ENCODE data around the gene CLIP1.
"Not testable (repeated sequence)": the region's sequence is repeated elsewhere in the genome, so short reads cannot be mapped to it uniquely, and the experiment has no call there.

The CLIP1 gene

DNA sequence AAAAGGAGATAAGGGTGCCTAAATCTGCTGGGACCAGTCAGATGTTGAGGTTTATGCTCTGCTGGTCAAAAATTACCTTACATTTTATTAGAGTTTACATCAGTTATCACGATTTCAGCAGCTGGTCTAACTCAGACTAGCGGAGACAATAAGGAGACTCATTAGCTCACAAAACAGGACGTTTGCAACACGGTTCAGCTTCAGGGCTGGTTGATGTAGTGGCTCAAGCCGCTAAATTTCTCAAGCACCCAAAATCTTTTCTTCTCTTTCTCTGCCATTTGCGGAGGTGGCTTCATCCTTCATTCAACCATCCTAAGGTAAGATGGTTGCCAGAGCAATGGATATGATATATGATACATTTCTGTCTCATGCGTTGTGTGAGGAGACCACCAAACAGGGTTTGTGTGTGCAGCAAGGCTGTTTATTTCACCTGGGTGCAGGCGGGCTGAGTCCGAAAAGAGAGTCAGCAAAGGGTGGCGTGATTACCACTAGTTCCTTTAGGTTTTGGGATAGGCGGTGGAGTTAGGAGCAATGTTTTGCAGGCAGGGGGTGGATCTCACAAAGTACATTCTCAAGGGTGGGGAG, 30.3 kb upstream of the CLIP1 start:
- Mint-ChIP-seq H3K4me1 (ENCODE audit: low read depth) (peaks cover 41% of the 10 kb centered on the region), H3K27me3 (no peaks in the 10 kb centered on the region), H3K9me3 (no peaks in the 10 kb centered on the region), H3K36me3 (ENCODE audit: low read depth) (no peaks in the 10 kb centered on the region), H3K4me3 (peak overlapping the region; percentile 47), H3K27ac (peak overlapping the region; percentile 90)
- DNase-seq: peak; percentile 40

DNA sequence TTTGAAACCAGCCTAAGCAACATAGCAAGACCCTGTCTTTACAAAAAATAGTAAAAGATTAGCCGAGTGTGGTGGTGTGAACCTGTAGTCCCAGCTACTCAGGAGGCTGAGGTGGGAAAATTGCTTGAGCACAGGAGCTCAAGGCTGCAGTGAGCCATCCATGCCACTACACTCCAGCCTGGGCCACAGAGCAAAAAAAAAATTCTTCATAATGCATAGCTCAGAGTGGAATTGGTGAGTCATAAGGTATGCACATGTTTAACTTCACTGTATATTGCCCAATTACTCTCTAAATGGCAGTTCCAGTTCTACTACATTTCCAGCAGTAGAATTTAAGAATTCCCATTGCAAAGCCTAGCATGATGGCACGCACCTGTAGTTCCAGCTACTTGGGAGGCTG, 26.8 kb upstream of the CLIP1 start:
- Mint-ChIP-seq H3K4me1 (ENCODE audit: low read depth) (peaks cover 33% of the 10 kb centered on the region), H3K27ac (peak overlapping the region; percentile 6), H3K36me3 (ENCODE audit: low read depth) (no peaks in the 10 kb centered on the region), H3K9me3 (no peaks in the 10 kb centered on the region), H3K27me3 (no peaks in the 10 kb centered on the region), H3K4me3 (no peak overlapping the region)
- no peak for DNase-seq

DNA sequence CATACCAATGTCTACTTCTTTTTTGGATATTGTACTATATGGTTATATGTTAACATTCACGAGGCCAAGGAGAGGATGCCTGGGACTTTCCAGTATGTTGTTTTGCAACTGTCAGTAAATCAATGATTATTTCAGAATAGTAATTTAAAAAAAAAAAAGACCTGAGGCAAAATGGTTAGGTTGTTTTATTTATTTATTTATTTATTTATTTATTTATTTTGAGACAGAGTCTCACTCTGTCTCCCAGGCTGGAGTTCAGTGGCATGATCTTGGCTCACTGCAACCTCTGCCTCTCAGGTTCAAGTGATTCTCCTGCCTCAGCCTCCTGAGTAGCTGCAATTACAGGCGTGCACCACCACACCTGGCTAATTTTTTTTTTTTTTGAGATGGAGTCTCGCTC, 25.4 kb upstream of the CLIP1 start:
- not testable (repeated sequence) for H3K27ac Mint-ChIP-seq; H3K4me3 Mint-ChIP-seq; H3K27me3 Mint-ChIP-seq; H3K9me3 Mint-ChIP-seq; H3K36me3 Mint-ChIP-seq (ENCODE audit: low read depth); DNase-seq
- peaks cover 18% of the 10 kb centered on the region for H3K4me1 Mint-ChIP-seq (ENCODE audit: low read depth)

DNA sequence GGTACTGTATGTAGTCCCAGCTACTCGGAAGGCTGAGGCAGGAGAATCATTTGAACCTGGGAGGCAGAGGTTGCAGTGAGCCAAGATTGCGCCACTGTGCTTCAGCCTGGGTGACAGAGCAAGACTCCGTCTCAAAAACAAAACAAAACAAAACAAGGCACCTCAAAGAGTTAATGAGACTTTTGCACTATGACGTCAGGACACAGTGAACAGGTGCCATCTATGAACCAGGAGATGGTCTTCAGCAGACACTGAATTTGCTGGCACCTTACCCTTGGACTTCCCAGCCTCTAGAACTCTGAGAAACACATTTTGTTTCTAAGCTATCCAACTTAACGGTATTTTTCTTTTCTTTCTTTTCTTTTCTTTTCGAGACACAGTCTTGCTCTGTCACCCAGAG, 23.9 kb upstream of the CLIP1 start:
- not testable (repeated sequence) for H3K4me3 Mint-ChIP-seq; H3K4me1 Mint-ChIP-seq (ENCODE audit: low read depth); H3K27ac Mint-ChIP-seq; H3K36me3 Mint-ChIP-seq (ENCODE audit: low read depth); H3K9me3 Mint-ChIP-seq; H3K27me3 Mint-ChIP-seq; DNase-seq

DNA sequence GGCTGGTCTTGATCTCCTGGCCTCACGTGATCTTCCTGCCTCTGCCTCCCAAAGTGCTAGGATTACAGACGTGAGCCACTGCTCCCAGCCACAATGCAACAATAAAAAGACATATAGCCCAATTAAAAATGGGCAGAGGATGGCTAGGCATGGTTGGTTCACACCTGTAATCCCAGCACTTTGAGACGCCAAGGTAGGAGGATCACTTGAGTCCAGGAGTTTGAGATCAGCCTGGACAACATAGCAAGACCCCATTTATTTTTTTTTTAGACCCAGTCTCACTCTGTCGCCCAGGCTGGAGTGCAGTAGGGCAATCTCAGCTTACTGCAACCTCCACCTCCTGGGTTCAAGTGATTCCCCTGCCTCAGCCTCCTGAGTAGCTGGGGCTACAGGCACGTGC, 21.6 kb upstream of the CLIP1 start:
- not testable (repeated sequence) for DNase-seq, H3K27ac Mint-ChIP-seq

DNA sequence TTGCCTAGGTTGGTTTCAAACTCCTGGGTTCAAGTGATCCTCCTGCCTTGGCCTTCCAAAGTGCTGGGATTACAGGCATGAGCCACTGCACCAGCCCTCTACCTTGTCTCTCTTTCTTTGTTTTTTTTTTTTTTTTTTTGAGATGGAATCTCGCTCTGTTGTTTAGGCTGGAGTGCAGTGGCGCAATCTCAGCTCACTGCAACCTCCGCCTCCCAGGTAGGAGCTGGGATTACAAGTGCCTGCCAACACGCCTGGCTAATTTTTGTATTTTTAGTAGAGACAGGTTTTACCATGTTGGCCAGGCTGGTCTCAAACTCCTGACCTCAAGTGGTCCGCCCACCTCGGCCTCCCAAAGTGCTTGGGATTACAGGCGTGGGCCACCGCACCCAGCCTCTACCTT, 16.4 kb upstream of the CLIP1 start:
- H3K9me3 Mint-ChIP-seq; H3K4me1 Mint-ChIP-seq (ENCODE audit: low read depth); H3K36me3 Mint-ChIP-seq (ENCODE audit: low read depth); H3K27ac Mint-ChIP-seq; H3K4me3 Mint-ChIP-seq; DNase-seq; H3K27me3 Mint-ChIP-seq: not testable (repeated sequence)

More for the DNA sequence above, 21.6 kb upstream of the CLIP1 start:
- H3K4me3 Mint-ChIP-seq; H3K27me3 Mint-ChIP-seq; H3K36me3 Mint-ChIP-seq (ENCODE audit: low read depth); H3K9me3 Mint-ChIP-seq; H3K4me1 Mint-ChIP-seq (ENCODE audit: low read depth): not testable (repeated sequence)

DNA sequence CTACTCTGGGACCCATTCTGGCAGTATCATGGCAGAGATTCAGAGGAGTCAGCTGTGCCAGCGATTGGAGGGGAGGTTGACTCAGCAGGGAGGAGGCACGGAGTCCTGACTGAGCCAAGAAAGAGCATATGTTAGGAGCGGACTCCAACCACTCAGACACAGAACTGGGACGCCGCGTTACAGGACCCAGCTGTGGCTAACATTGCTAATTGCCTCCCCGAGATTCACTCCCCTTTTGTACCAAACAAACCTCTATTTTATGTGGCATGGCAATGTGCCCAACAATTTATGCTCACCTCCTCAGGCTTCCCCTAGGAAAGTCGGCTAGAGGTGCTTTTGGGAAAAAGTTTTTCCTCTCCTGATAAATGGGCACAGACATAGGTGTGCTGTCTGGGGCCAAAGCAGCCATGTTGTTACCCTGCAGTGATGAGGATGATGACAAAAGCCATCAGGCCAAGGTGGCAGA, 15.2 kb upstream of the CLIP1 start:
- Mint-ChIP-seq H3K27ac (no peak overlapping the region), H3K4me1 (ENCODE audit: low read depth) (no peaks in the 10 kb centered on the region), H3K36me3 (ENCODE audit: low read depth) (no peaks in the 10 kb centered on the region), H3K27me3 (no peaks in the 10 kb centered on the region), H3K9me3 (no peaks in the 10 kb centered on the region), H3K4me3 (no peak overlapping the region)
- DNase-seq: no peak

DNA sequence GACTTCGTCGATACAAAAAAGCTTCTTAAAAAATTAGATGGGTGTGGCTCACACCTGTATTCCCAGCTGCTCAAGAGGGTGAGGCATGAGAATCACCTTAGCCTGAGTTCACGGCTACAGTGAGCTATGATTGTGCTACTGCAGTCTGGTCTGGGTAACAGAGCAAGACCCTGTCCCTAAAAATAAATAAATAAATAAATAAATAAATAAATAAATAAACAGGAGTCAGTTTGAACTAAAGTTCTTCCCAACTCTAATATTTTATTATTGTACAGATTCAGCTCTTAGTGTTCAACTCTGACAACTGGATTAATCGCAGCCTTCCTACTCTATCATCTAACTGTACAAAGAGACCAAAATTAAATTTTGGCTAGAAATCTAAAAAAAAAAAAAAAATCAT, 12.7 kb upstream of the CLIP1 start:
- Mint-ChIP-seq H3K27ac (no peak overlapping the region), H3K4me3 (no peak overlapping the region), H3K4me1 (ENCODE audit: low read depth) (no peaks in the 10 kb centered on the region), H3K9me3 (no peaks in the 10 kb centered on the region), H3K27me3 (no peaks in the 10 kb centered on the region), H3K36me3 (ENCODE audit: low read depth) (no peaks in the 10 kb centered on the region)
- DNase-seq: no peak

DNA sequence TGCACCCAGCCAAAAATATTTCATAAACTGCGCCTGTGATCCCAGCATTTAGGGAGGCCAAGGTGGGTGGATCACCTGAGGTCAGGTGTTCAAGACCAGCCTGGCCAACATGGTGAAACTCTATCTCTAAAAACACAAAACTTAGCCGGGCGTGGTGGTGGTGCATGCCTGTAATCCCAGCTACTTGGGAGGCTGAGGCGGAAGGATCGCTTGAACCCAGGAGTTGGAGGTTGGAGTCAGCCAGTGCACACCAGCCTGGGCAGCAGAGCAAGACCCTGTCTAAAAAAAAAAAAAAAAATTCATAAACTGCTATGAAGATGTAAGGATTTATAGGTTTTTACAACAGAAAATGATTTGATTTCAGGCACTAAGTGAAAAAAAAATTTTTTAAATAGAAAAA, 6.6 kb upstream of the CLIP1 start:
- not testable (repeated sequence) for H3K27me3 Mint-ChIP-seq; H3K27ac Mint-ChIP-seq; DNase-seq; H3K36me3 Mint-ChIP-seq (ENCODE audit: low read depth); H3K9me3 Mint-ChIP-seq; H3K4me1 Mint-ChIP-seq (ENCODE audit: low read depth); H3K4me3 Mint-ChIP-seq

DNA sequence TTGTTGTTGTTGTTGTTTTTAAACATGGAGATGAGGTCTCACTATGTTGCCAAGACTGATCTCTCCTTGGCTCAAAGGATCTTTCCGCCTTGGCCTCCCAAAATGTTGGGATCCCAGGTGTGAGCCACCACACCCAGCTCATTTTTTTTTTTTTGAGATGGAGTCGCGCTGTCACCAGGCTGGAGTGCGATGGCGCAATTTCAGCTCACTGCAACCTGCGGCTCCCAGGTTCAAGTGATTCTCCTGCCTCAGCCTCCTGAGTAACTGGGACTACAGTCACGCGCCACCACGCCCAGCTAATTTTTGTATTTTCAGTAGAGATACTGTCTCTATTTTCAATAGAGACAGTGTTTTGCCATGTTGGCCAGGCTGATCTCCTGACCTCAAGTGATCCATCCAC, 4.9 kb upstream of the CLIP1 start:
- Mint-ChIP-seq H3K27ac (no peak overlapping the region), H3K4me3 (no peak overlapping the region), H3K9me3 (no peaks in the 10 kb centered on the region), H3K36me3 (ENCODE audit: low read depth) (no peaks in the 10 kb centered on the region), H3K4me1 (ENCODE audit: low read depth) (peaks cover 12% of the 10 kb centered on the region), H3K27me3 (no peaks in the 10 kb centered on the region)
- no peak for DNase-seq

DNA sequence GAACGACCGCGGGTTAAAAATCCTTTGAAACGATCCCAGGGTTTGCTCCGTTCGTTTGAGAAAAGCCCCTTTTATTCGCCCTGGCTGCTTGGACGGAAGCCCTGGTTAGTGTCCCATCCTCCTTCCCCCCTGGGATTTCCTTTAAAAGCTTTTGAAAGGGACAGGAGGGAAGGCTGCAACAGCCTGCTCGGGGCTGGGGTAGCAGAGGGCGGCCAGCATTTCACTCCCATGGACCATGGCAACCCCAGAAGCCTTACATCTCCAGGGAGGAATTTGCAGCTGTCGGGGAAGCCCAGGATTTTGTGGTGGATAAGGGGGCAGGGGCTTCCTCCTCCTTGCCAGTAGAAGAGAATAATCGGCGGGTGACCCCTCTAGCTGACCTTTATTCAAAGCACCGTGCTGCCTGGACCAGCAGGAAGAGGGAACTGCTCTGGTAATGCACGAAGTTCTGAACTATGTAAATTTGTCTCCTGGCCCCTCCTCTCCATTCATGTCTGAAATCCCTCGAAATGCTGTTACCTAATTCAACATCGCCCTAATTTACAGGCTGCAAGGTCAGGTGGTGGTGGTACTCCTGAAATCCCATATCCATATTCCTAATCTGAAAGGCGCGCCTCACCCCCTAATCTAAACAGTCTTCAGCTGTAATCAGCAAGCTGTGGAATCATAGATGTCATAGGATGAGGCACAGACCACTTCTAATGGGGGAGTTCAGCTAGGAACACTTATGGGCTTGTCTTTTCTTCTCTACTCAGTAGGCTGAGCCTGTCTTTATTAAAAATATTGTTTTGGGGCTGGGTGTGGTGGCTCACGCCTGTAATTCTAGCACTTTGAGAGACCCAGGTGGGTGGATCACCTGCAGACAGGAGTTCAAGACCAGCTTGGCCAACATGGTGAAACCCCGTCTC, 1.0 kb upstream of the CLIP1 start:
- peak overlapping the region; percentile 83 for H3K4me3 Mint-ChIP-seq
- H3K36me3 Mint-ChIP-seq (ENCODE audit: low read depth): peaks cover 8% of the 10 kb centered on the region
- H3K27me3 Mint-ChIP-seq: no peaks in the 10 kb centered on the region
- peak overlapping the region; percentile 92 for H3K27ac Mint-ChIP-seq
- peak; percentile 44 for DNase-seq
- no peaks in the 10 kb centered on the region for H3K9me3 Mint-ChIP-seq
- H3K4me1 Mint-ChIP-seq (ENCODE audit: low read depth): peaks cover 36% of the 10 kb centered on the region

DNA sequence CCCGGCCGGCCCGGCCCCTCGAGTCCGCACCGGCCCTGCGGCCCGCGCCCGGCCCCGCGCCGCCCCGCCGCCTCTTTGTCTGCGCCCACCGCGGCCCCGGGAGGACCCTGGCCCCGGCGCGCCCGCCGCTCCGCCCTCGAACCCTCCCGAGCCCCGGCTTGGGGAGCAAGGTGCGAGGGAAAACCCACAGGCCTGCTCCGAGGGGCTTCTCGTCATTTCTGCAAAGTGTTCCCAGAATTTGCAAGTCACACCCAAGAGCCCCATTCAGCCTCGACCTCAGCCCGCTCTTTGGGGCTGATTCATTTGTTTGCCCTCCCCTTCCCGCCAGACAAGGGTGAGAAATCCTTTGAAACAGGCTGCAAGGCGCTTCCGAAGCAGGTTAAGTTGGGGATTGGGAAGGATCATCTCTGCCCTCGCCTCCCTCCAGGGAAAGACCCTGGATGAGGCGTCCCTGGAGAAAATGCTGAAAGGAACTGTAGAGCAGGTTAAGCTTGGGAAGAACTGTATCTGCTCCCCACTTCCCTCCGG, 325 bp upstream of the CLIP1 start:
- Mint-ChIP-seq H3K9me3 (no peaks in the 10 kb centered on the region), H3K27me3 (no peaks in the 10 kb centered on the region), H3K27ac (peak overlapping the region; percentile 92), H3K4me1 (ENCODE audit: low read depth) (peaks cover 41% of the 10 kb centered on the region), H3K4me3 (peak overlapping the region; percentile 83), H3K36me3 (ENCODE audit: low read depth) (peaks cover 8% of the 10 kb centered on the region)
- peak; percentile 72 for DNase-seq

DNA sequence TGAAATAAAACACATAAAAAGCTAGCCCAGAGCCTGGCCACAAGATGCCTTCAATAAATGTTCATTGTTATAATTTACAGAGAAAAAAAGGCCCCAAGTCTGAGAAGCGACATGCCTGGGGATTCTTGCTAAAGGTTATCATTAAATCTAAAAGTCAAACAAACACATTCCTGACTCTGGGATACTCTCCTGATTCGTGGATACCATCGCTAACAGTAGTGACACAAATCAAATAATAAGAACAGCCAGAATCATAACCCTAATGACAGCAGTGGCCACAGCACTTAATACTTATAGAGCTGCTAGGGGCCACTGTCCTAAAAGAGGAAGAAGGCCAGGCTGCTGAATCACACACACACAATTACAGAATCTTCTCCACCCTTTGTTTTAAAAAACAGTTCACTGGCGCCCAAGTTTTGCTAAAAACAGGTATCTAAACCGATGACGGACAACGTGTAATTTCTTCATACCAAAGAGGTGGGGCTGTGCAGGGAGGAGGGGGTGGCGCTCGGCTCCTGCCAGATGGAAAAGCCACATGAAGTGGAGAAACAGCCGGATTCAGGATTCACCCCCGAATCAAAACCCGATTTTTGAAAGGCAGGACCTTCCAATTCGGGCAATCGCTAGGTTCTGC, 1.2 kb downstream of the CLIP1 start:
- Mint-ChIP-seq H3K27me3 (no peaks in the 10 kb centered on the region), H3K4me3 (peak overlapping the region; percentile 90), H3K9me3 (no peaks in the 10 kb centered on the region), H3K36me3 (ENCODE audit: low read depth) (peaks cover 14% of the 10 kb centered on the region), H3K27ac (peak overlapping the region; percentile 95), H3K4me1 (ENCODE audit: low read depth) (peaks cover 48% of the 10 kb centered on the region)
- no peak for DNase-seq

DNA sequence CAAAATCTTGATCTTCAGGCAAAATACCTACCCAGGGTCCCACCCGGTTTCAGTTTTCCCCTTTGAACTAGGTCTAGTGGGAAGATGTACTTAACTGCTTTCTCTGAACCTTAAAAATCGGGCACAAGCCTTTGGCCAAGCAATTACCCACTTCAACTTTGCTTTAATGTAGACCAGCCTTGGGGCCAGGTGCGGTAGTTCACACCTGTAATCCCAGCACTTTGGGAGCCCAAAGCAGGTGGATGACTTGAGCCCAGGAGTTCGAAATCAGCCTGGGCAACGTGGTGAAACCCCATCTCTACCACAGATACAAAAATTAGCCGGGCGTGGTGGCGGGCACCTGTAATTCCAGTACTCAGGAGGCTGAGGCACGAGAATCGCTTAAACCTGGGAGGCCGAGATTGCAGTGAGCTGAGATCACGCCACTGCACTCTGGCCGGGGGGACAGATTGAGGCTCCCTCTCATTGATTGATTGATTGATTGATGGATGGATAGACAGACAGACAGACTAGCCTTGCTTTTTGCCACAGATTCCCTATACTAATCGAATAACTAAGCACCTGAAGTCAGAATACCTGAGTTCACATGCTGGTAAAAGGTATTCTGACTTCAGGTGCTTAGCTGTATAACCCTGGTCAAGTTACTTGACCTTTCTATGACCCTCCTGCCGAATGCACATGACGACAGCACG, 1.9 kb downstream of the CLIP1 start:
- no peaks in the 10 kb centered on the region for H3K9me3 Mint-ChIP-seq
- peaks cover 21% of the 10 kb centered on the region for H3K36me3 Mint-ChIP-seq (ENCODE audit: low read depth)
- H3K4me3 Mint-ChIP-seq: peak overlapping the region; percentile 90
- no peaks in the 10 kb centered on the region for H3K27me3 Mint-ChIP-seq
- no peak for DNase-seq
- H3K4me1 Mint-ChIP-seq (ENCODE audit: low read depth): peaks cover 52% of the 10 kb centered on the region
- H3K27ac Mint-ChIP-seq: peak overlapping the region; percentile 95
